Measurements from ENCODE around the gene ROBO4.

- TF ChIP-seq POLR2A (IDR thresholded peaks at IDR 0.05; ENCODE audit: low read length) (no peak), NFE2L2 (conservative IDR thresholded peaks at IDR 0.05; ENCODE audit: low read length) (no peak), E2F6 (IDR thresholded peaks at IDR 0.05; ENCODE audit: borderline replicate concordance, low read depth) (no peak), HOXA7 (CRISPR knock-in tag; IDR thresholded peaks at IDR 0.05) (no peak), RAD21 (conservative IDR thresholded peaks at IDR 0.05 in 1 of 2, IDR thresholded peaks at IDR 0.05 in 1 of 2) (no peak), BHLHE40 (IDR thresholded peaks at IDR 0.05; ENCODE audit: low read depth, low read length) (no peak)
- TF ChIP-seq, protein P1, sequence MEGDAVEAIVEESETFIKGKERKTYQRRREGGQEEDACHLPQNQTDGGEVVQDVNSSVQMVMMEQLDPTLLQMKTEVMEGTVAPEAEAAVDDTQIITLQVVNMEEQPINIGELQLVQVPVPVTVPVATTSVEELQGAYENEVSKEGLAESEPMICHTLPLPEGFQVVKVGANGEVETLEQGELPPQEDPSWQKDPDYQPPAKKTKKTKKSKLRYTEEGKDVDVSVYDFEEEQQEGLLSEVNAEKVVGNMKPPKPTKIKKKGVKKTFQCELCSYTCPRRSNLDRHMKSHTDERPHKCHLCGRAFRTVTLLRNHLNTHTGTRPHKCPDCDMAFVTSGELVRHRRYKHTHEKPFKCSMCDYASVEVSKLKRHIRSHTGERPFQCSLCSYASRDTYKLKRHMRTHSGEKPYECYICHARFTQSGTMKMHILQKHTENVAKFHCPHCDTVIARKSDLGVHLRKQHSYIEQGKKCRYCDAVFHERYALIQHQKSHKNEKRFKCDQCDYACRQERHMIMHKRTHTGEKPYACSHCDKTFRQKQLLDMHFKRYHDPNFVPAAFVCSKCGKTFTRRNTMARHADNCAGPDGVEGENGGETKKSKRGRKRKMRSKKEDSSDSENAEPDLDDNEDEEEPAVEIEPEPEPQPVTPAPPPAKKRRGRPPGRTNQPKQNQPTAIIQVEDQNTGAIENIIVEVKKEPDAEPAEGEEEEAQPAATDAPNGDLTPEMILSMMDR (IDR thresholded peaks at IDR 0.05), result no peak
- TF ChIP-seq, protein P2, sequence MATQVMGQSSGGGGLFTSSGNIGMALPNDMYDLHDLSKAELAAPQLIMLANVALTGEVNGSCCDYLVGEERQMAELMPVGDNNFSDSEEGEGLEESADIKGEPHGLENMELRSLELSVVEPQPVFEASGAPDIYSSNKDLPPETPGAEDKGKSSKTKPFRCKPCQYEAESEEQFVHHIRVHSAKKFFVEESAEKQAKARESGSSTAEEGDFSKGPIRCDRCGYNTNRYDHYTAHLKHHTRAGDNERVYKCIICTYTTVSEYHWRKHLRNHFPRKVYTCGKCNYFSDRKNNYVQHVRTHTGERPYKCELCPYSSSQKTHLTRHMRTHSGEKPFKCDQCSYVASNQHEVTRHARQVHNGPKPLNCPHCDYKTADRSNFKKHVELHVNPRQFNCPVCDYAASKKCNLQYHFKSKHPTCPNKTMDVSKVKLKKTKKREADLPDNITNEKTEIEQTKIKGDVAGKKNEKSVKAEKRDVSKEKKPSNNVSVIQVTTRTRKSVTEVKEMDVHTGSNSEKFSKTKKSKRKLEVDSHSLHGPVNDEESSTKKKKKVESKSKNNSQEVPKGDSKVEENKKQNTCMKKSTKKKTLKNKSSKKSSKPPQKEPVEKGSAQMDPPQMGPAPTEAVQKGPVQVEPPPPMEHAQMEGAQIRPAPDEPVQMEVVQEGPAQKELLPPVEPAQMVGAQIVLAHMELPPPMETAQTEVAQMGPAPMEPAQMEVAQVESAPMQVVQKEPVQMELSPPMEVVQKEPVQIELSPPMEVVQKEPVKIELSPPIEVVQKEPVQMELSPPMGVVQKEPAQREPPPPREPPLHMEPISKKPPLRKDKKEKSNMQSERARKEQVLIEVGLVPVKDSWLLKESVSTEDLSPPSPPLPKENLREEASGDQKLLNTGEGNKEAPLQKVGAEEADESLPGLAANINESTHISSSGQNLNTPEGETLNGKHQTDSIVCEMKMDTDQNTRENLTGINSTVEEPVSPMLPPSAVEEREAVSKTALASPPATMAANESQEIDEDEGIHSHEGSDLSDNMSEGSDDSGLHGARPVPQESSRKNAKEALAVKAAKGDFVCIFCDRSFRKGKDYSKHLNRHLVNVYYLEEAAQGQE (IDR thresholded peaks at IDR 0.05), result no peak
These were observed 45.0 kb upstream of the ROBO4 start for GRCh38 chr11:124942466-124943253.
